Esophagus (tissue), 2 donors: ENCODE results near the gene SH3PXD2B. TPM values are rescaled to one million over a fixed set of nuclear protein-coding genes. Genes with fewer than 3 reads are reported as not detected.
"Not testable (repeated sequence)": the region's sequence is repeated elsewhere in the genome, so short reads cannot be mapped to it uniquely, and the experiment has no call there.

Experiments
- H3K27ac ChIP-seq, 2 donors: one replicate each; pipeline ENCODE4 v1.5.1; 2013; ENCODE audit warnings: low read depth in 2 of 2, mild to moderate bottlenecking in 2 of 2, inconsistent platforms in 1 of 2, low read length in 1 of 2, moderate library complexity in 1 of 2
- H3K27me3 ChIP-seq, 2 donors: one replicate each; pipeline ENCODE4 v1.6.1; 2013; ENCODE audit warnings: low read length in 2 of 2, control low read depth in 1 of 2, mild to moderate bottlenecking in 1 of 2; ENCODE audit not compliant: insufficient read depth in 2 of 2, control insufficient read depth in 1 of 2
- H3K36me3 ChIP-seq, 2 donors: one replicate each; pipeline ENCODE4 v1.6.1; 2013; ENCODE audit warnings: low read length in 1 of 2; ENCODE audit not compliant: control insufficient read depth in 2 of 2, insufficient read depth in 2 of 2
- H3K4me1 ChIP-seq, 2 donors: one replicate each; pipeline ENCODE4 v1.6.1; 2013; ENCODE audit warnings: low read length in 1 of 2; ENCODE audit not compliant: control insufficient read depth in 2 of 2, insufficient read depth in 2 of 2
- H3K4me3 ChIP-seq, 2 donors: one replicate each; pipeline ENCODE4 v1.5.1; 2013; ENCODE audit warnings: low read length in 2 of 2, mild to moderate bottlenecking in 2 of 2, low read depth in 1 of 2, moderate library complexity in 1 of 2
- H3K9me3 ChIP-seq, 2 donors: one replicate each; pipeline ENCODE4 v1.6.1; 2013; ENCODE audit warnings: mild to moderate bottlenecking in 2 of 2, low read depth in 1 of 2, low read length in 1 of 2, moderate library complexity in 1 of 2; ENCODE audit not compliant: control insufficient read depth in 2 of 2, insufficient read depth in 1 of 2
- WGBS, 2 donors: extraction: QIAGEN DNeasy Blood & Tissue Kit; methylation state at CpG; one replicate each; pipeline ENCODE4 v1.1.7; 2013; 5-methylcytosine and 5-hydroxymethylcytosine counted together
- polyA plus RNA-seq, 2 donors: library from polyadenylated mRNA; stranded (reverse); fragments of 200-250 nt; gene quantifications; one replicate each; pipeline ENCODE4 v1.2.3, GENCODE V29; 2013
- donor health status: healthy with polysubstance abuse.
- donor health status: Bipolar disorder and iron deficiency.

Gene SH3PXD2B
- polyA plus RNA-seq, 2 donors, result 3.0 to 4.5 TPM

- Histone ChIP-seq H3K27me3 (no peaks in the 10 kb centered on the region), H3K36me3 (no peaks in the 10 kb centered on the region), H3K27ac (peak overlapping the region; percentile 61 to 74), H3K4me3 (no peak overlapping the region), H3K4me1 (peaks cover 2 to 9% of the 10 kb centered on the region in 2 donors), H3K9me3 (no peaks in the 10 kb centered on the region)
- 73 to 76% methylated on average over 4 of the region's 4 CpGs for WGBS, 2 donors
Observed at GRCh38 chr5:172413601-172414171, 40.6 kb downstream of the SH3PXD2B start.

DNA sequence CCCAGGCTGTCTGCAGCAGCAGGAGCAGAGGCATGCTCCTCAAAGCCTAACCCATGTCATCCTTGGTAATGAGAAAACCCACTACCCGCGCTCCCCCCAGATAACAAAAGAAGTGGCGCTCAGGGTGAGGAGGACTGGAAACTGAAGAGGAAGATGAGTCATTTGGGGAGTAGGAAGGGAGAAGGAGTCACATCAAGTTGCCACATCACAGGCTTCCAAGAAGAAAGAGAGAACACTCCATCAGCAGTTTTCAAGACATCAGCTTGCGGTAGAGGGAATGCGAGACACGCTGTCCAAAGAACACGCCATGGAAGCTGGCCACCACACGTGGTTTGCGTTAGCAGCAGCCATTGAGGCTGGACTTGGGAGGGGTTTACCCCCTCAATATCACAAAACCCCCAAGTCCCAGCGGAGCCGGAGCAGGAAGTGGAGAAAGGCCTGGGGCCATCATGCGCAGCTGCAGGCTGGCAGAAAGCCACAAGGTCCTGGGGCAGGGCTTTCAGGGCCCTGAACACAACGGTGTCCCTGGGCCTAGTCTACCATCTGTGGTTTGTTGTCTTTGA lies 41.5 kb downstream of the SH3PXD2B start:
- peaks cover 2 to 6% of the 10 kb centered on the region in 2 donors for H3K4me1 ChIP-seq
- H3K36me3 ChIP-seq, result no peaks in the 10 kb centered on the region
- H3K27ac ChIP-seq, result peak overlapping the region; percentile 74 to 79
- H3K4me3 ChIP-seq, result no peak overlapping the region
- H3K27me3 ChIP-seq, result no peaks in the 10 kb centered on the region
- WGBS, 2 donors, result 50 to 60% methylated on average over 13 of the region's 13 CpGs
- H3K9me3 ChIP-seq, result no peaks in the 10 kb centered on the region

GRCh38 chr5:172411484-172412072 lies 42.7 kb downstream of the SH3PXD2B start:
- Histone ChIP-seq H3K27ac (peak overlapping the region; percentile 66 to 79), H3K4me1 (peaks cover 2 to 8% of the 10 kb centered on the region in 2 donors), H3K4me3 (no peak overlapping the region), H3K9me3 (no peaks in the 10 kb centered on the region), H3K27me3 (no peaks in the 10 kb centered on the region), H3K36me3 (no peaks in the 10 kb centered on the region)
- WGBS, 2 donors, result 56 to 65% methylated on average over 7 of the region's 7 CpGs

DNA sequence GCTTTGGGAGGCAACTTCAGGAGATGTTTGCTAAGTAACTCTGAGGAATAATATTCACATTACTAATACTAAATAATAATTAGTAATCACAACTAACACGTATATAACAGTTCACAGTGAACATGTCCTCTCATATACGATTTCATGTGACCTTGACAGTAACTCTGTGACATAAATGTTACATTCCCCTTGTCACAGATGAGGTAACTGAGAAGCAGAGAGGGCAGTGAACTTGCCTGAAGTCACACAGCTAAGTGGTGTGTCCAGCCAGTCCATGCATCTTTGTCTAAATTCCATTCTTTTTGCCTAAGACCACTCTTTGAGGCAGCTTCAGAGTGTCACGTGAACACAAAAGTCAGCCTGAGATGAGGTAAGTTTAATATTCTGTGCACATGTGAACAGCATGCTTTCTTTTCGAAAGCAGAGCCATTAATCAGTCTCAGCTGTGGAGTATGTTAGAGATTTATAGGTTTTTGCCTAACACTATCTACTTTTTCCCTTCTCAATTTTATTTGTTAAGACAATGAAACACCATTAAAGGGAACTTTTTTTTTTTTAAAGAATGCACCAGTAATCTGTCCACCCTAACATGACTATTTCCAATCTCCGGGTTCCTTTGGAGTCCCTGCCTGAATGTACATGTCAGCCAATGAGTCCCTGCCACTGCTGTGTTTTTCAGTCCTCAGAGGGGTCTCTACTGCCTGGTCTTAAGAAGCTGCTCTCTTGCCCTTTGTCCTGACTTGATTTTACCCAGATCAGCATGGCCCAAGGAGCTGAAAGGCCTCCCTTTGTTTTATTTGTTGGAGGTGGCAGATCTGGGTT lies 43.5 kb downstream of the SH3PXD2B start:
- Histone ChIP-seq H3K4me1 (peaks cover 2 to 8% of the 10 kb centered on the region in 2 donors), H3K27me3 (no peaks in the 10 kb centered on the region), H3K27ac (peak overlapping the region; percentile 66 to 70), H3K4me3 (no peak overlapping the region), H3K9me3 (no peaks in the 10 kb centered on the region), H3K36me3 (peaks cover 0 to 3% of the 10 kb centered on the region in 2 donors)
- WGBS, 2 donors, result 68 to 76% methylated on average over 5 of the region's 5 CpGs

GRCh38 chr5:172410160-172410559 lies 44.2 kb downstream of the SH3PXD2B start:
- 85% methylated on average over 4 of the region's 4 CpGs for WGBS, 2 donors
- Histone ChIP-seq H3K4me1 (peaks cover 2 to 7% of the 10 kb centered on the region in 2 donors), H3K27me3 (no peaks in the 10 kb centered on the region), H3K36me3 (peaks cover 0 to 3% of the 10 kb centered on the region in 2 donors), H3K4me3 (no peak overlapping the region), H3K27ac (no peak overlapping the region), H3K9me3 (no peaks in the 10 kb centered on the region)

- H3K4me3 ChIP-seq, H3K36me3 ChIP-seq, H3K27me3 ChIP-seq, H3K9me3 ChIP-seq, H3K27ac ChIP-seq, H3K4me1 ChIP-seq: not testable (repeated sequence)
- 94 to 96% methylated on average over 5 of the region's 5 CpGs for WGBS, 2 donors
Observed at GRCh38 chr5:172409477-172409876, 44.8 kb downstream of the SH3PXD2B start.

DNA sequence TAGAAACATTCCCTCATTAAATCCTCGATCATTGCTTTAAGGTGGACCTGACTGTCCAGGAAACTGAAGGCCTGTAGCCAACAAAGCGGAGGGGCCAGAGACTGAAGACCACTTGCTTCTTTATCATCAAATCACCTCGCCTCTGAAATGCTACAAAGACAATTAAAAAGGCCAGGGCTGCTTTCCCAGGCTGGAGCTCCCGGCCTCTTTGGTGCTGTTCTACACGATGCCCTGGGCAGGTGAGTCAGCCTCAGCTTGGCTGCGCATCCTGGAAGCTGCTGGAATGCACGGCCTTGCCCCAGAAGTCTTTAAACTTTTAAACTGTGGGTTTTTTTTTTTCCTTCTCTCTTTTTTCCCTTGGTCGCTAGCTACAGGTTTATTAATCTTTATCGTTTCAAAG lies 46.5 kb downstream of the SH3PXD2B start:
- WGBS, 2 donors, result 43 to 66% methylated on average over 9 of the region's 9 CpGs
- peaks cover 2 to 4% of the 10 kb centered on the region in 2 donors for H3K4me1 ChIP-seq

DNA sequence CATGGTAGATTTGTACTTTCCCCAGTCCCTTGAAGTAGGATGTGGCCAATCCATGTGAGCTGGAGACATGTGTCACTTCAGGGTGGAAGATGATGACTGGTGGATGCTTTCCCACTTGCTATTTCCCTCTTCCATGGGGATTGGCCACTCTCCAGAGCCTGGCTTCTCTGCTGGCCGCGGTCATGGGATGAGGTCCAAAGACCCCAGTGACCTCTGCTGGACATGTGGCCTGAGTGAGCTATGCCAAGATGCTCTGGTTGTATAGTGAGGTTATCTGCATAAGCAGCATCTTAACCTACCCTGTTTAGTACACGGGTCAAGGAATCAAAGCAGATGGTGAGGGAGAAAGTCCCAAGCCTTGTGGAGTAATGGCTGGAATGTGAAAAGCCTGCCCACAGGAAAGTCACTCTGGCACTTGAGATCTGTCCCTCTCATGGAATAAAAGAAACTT lies 47.1 kb downstream of the SH3PXD2B start:
- Histone ChIP-seq H3K4me3 (no peak overlapping the region), H3K9me3 (no peaks in the 10 kb centered on the region), H3K27me3 (no peaks in the 10 kb centered on the region), H3K27ac (no peak overlapping the region), H3K4me1 (peaks cover 2 to 4% of the 10 kb centered on the region in 2 donors), H3K36me3 (peaks cover 0 to 3% of the 10 kb centered on the region in 2 donors)
- WGBS, 2 donors, result 40 to 44% methylated on average over 3 of the region's 3 CpGs

More for the DNA sequence above, 46.5 kb downstream of the SH3PXD2B start:
- Histone ChIP-seq H3K27me3 (no peaks in the 10 kb centered on the region), H3K4me3 (no peak overlapping the region), H3K27ac (peak overlapping the region in 1 of 2 donors; percentile 4), H3K36me3 (peaks cover 0 to 3% of the 10 kb centered on the region in 2 donors), H3K9me3 (no peaks in the 10 kb centered on the region)

GRCh38 chr5:172405226-172406107 lies 48.9 kb downstream of the SH3PXD2B start:
- Histone ChIP-seq H3K36me3 (peaks cover 0 to 3% of the 10 kb centered on the region in 2 donors), H3K27me3 (no peaks in the 10 kb centered on the region), H3K4me1 (peaks cover 0 to 4% of the 10 kb centered on the region in 2 donors), H3K27ac (no peak overlapping the region), H3K9me3 (no peaks in the 10 kb centered on the region), H3K4me3 (no peak overlapping the region)
- WGBS, 2 donors, result 63 to 73% methylated on average over 9 of the region's 9 CpGs
